Activated naive CD8-positive, alpha-beta T cell treated with anti-CD3 and anti-CD28 coated beads, Interleukin-2, amount 10 ng/mL, durations not matched to agents 7 days and 5 days (primary cell): ENCODE measurements around the gene SORCS2. TPM values are rescaled to one million over a fixed set of nuclear protein-coding genes. Genes with fewer than 3 reads are reported as not detected.

Experiments used
- ATAC-seq: fragments of 150-1000 bp; cut with Tn5 transposase; one replicate; pipeline ENCODE4 v1.10.0; 2021; ENCODE audit warnings: low read depth, moderate library complexity
- POLR2A ChIA-PET: fragments of 350-600 bp; sonication (Branson Sonifier 250); formaldehyde crosslinking; loops from one replicate; lab custom pipeline; 2021; ENCODE audit warnings: antibody characterized with exemption; lab: Charles Lee
- DNase-seq: peaks from one replicate; pipeline ENCODE4 v3.0.0; 2021
- H3K27ac Mint-ChIP-seq: one replicate; pipeline ENCODE4 v1.8.0; 2022; ENCODE audit warnings: mild to moderate bottlenecking, mixed read lengths
- H3K27me3 Mint-ChIP-seq: one replicate; pipeline ENCODE4 v1.8.0; 2022; ENCODE audit warnings: mild to moderate bottlenecking, moderate library complexity, mixed read lengths
- H3K36me3 Mint-ChIP-seq: one replicate; pipeline ENCODE4 v1.8.0; 2021; ENCODE audit warnings: mild to moderate bottlenecking, mixed read lengths
- H3K4me1 Mint-ChIP-seq: one replicate; pipeline ENCODE4 v1.8.0; 2021; ENCODE audit warnings: mixed read lengths
- H3K4me3 Mint-ChIP-seq: one replicate; pipeline ENCODE4 v1.8.0; 2022; ENCODE audit warnings: mild to moderate bottlenecking, moderate library complexity, mixed read lengths
- H3K9me3 Mint-ChIP-seq: one replicate; pipeline ENCODE4 v1.8.0; 2021; ENCODE audit warnings: mixed read lengths
- total RNA-seq, 2 experiments: library from RNA; stranded (reverse); gene quantifications; one replicate each; pipeline ENCODE4 v1.2.3, GENCODE V29; 2021

SORCS2 gene
- total RNA-seq, 2 experiments from 2014 or later = not detected

- no peaks in the 10 kb centered on the region for H3K4me1 Mint-ChIP-seq
- no peaks in the 10 kb centered on the region for H3K9me3 Mint-ChIP-seq
- H3K27me3 Mint-ChIP-seq = no peaks in the 10 kb centered on the region
- ATAC-seq (no peak), DNase-seq (no peak)
- H3K27ac Mint-ChIP-seq = no peak overlapping the region
- POLR2A ChIA-PET = no interaction called here
- no peaks in the 10 kb centered on the region for H3K36me3 Mint-ChIP-seq
- no peak overlapping the region for H3K4me3 Mint-ChIP-seq
Observed at GRCh38 chr4:7710126-7710525, 517.8 kb downstream of the SORCS2 start.

- Mint-ChIP-seq H3K4me1 (no peaks in the 10 kb centered on the region), H3K9me3 (no peaks in the 10 kb centered on the region), H3K36me3 (no peaks in the 10 kb centered on the region), H3K4me3 (no peak overlapping the region), H3K27me3 (no peaks in the 10 kb centered on the region), H3K27ac (no peak overlapping the region)
- DNase-seq = no peak
- no peak for ATAC-seq
- POLR2A ChIA-PET = no interaction called here
Observed at GRCh38 chr4:7710576-7711306, 518.4 kb downstream of the SORCS2 start.

GRCh38 chr4:7711307-7711963 is 519.1 kb downstream of the SORCS2 start:
- POLR2A ChIA-PET = no interaction called here
- Mint-ChIP-seq H3K36me3 (no peaks in the 10 kb centered on the region), H3K9me3 (no peaks in the 10 kb centered on the region), H3K27ac (no peak overlapping the region), H3K4me3 (no peak overlapping the region), H3K4me1 (no peaks in the 10 kb centered on the region), H3K27me3 (no peaks in the 10 kb centered on the region)
- ATAC-seq (no peak), DNase-seq (no peak)

DNA sequence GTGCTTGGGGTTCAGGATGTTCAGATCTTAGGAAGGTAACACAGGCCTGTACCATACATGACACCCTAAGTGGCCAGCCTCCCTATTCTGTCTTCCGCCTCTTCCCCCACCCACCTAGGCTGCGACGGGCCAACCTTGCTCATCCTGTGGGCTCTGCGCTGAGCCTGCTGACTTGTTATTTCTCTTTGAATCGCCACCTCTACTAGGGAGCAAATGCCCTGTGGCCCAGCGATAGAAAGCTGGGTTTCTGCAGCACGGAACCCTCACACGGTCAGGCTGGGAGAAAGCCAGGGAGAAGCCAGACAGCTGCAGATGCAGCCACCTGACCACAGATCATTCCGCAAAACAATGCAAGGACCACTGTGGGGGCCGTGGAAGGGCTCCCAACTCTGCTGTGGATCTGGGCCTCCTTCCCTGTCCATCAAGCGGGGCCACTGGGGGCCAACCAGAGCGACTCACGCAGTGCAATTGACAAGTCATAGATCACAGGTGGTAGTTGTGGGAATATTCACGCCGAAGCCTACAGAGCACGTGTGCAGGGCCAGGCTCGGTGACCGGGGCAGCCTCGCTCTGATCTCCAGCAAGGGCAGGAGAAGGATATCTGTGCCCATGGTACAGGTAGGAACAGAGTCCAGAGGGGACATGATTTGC is 519.8 kb downstream of the SORCS2 start:
- ATAC-seq = no peak
- no peak for DNase-seq
- POLR2A ChIA-PET = no interaction called here
- no peak overlapping the region for H3K27ac Mint-ChIP-seq
- no peaks in the 10 kb centered on the region for H3K4me1 Mint-ChIP-seq
- H3K27me3 Mint-ChIP-seq = no peaks in the 10 kb centered on the region
- no peaks in the 10 kb centered on the region for H3K36me3 Mint-ChIP-seq
- no peak overlapping the region for H3K4me3 Mint-ChIP-seq
- H3K9me3 Mint-ChIP-seq = no peaks in the 10 kb centered on the region

GRCh38 chr4:7713757-7714156 is 521.4 kb downstream of the SORCS2 start:
- no peak overlapping the region for H3K27ac Mint-ChIP-seq
- POLR2A ChIA-PET = no interaction called here
- H3K9me3 Mint-ChIP-seq = no peaks in the 10 kb centered on the region
- H3K36me3 Mint-ChIP-seq = no peaks in the 10 kb centered on the region
- ATAC-seq = no peak
- no peak overlapping the region for H3K4me3 Mint-ChIP-seq
- peaks cover 3% of the 10 kb centered on the region for H3K27me3 Mint-ChIP-seq
- DNase-seq = no peak
- no peaks in the 10 kb centered on the region for H3K4me1 Mint-ChIP-seq

DNA sequence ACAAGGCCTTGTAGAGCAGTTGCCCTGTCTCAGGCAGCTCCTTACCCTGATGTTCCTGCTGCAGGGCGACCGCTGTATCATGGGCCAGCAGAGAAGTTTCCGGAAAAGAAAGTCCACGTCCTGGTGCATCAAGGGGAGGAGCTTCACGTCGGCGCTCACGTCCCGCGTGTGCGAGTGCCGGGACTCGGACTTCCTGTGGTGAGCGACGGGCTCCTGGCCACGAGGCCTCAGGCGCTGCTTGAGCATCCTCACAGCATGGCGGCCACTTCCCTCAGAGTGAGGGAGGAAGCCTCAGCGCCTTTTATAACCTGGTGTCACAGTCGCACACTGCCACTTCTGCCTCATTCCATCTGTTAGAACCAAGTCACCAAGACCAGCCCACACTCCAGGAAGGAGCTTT is 521.8 kb downstream of the SORCS2 start:
- Mint-ChIP-seq H3K27ac (no peak overlapping the region), H3K9me3 (no peaks in the 10 kb centered on the region), H3K36me3 (no peaks in the 10 kb centered on the region), H3K4me1 (no peaks in the 10 kb centered on the region), H3K4me3 (no peak overlapping the region), H3K27me3 (peaks cover 3% of the 10 kb centered on the region)
- DNase-seq (no peak), ATAC-seq (no peak)
- POLR2A ChIA-PET = no interaction called here

DNA sequence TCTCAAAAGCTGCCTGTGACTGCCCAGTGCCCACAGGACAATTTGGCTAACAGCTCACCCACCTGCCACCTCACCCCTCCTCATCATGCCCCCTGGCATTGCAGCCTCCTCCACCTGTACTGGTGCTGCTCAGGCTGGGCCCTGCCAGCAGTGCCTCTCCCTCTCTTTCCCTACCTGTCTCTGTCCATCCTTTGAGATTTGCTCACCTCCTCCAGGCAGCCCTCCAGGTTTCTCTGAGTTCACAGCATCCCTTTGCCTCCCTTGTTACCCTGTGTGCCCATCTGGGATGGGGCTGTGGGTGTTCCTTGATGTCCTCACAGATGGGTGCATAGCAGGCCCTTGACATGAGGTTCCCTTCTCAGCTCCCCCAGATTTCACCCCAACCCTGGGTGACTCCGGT is 522.4 kb downstream of the SORCS2 start:
- no peak overlapping the region for H3K4me3 Mint-ChIP-seq
- DNase-seq (no peak), ATAC-seq (no peak)
- no peaks in the 10 kb centered on the region for H3K9me3 Mint-ChIP-seq
- H3K36me3 Mint-ChIP-seq = no peaks in the 10 kb centered on the region
- POLR2A ChIA-PET = no interaction called here
- no peak overlapping the region for H3K27ac Mint-ChIP-seq
- no peaks in the 10 kb centered on the region for H3K4me1 Mint-ChIP-seq
- peaks cover 3% of the 10 kb centered on the region for H3K27me3 Mint-ChIP-seq

DNA sequence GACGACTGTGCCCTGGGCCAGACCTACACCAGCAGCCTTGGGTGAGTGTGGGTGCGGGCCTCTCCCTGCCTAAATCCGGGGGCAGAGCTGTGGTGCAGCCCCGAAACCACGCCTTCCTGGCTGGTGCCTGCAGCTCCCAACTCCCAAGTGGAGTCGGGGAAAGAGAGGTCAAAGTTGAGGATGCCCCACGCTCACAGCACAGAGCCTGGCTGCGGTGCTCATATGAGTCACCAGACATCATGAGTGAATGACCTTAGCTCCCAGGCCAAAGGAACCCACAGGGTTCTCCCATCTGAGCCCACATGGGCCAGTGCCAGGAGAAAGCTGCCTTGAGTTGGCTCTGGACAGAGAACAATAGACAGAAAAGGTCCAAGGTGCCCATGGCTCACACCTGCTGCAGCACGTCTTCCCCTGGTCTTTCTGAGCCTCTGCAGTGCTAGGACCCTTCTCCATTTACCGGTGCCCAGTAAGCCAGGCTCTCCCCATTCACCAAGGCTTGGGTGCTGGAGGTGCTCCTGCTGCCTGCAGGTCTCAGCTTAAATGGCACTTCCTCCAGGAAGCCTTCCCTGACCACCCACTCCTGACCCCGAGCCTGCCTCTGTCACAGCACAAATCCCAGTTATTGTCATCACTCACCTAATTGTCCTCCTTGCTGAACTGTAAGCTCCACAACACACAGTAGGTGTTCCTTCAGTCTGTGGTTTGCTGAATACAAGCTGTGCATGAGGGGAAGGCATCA is 523.1 kb downstream of the SORCS2 start:
- H3K27ac Mint-ChIP-seq = no peak overlapping the region
- DNase-seq (no peak), ATAC-seq (no peak)
- H3K4me3 Mint-ChIP-seq = no peak overlapping the region
- H3K36me3 Mint-ChIP-seq = no peaks in the 10 kb centered on the region
- peaks cover 5% of the 10 kb centered on the region for H3K27me3 Mint-ChIP-seq
- POLR2A ChIA-PET = no interaction called here
- no peaks in the 10 kb centered on the region for H3K9me3 Mint-ChIP-seq
- no peaks in the 10 kb centered on the region for H3K4me1 Mint-ChIP-seq

- Mint-ChIP-seq H3K4me1 (no peaks in the 10 kb centered on the region), H3K4me3 (no peak overlapping the region), H3K27ac (no peak overlapping the region), H3K9me3 (no peaks in the 10 kb centered on the region), H3K27me3 (peaks cover 6% of the 10 kb centered on the region), H3K36me3 (no peaks in the 10 kb centered on the region)
- POLR2A ChIA-PET = no interaction called here
- DNase-seq (no peak), ATAC-seq (no peak)
Observed at GRCh38 chr4:7716010-7716721, 523.8 kb downstream of the SORCS2 start.

GRCh38 chr4:7717161-7717560 is 524.8 kb downstream of the SORCS2 start:
- POLR2A ChIA-PET = no interaction called here
- Mint-ChIP-seq H3K27ac (no peak overlapping the region), H3K9me3 (no peaks in the 10 kb centered on the region), H3K27me3 (peaks cover 6% of the 10 kb centered on the region), H3K36me3 (no peaks in the 10 kb centered on the region), H3K4me3 (no peak overlapping the region), H3K4me1 (no peaks in the 10 kb centered on the region)
- no peak for ATAC-seq
- DNase-seq = no peak

DNA sequence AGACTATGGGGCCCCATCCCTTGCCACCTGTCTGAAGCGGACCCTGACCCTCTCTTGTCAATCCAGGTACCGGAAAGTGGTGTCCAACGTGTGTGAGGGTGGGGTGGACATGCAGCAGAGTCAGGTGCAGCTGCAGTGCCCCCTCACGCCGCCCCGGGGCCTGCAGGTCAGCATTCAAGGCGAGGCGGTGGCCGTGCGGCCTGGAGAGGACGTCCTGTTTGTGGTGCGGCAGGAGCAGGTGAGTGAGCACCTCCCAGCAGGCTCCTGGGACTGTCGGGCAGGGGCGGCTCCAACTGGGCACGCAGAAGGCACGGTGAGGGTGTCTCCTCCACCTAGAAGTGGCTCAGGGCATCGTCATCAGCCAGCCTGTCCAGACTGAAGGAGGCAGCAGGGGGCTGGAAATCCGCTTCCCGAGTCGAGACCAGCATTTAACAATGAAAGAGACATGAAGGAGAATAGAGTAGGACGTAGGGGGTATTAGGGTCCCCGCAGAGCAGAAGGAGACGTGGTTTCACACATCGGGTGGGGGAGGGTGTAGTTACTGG is 525.7 kb downstream of the SORCS2 start:
- no peak overlapping the region for H3K4me3 Mint-ChIP-seq
- H3K27ac Mint-ChIP-seq = no peak overlapping the region
- H3K4me1 Mint-ChIP-seq = no peaks in the 10 kb centered on the region
- POLR2A ChIA-PET = no interaction called here
- DNase-seq = no peak
- H3K27me3 Mint-ChIP-seq = peaks cover 9% of the 10 kb centered on the region
- no peaks in the 10 kb centered on the region for H3K9me3 Mint-ChIP-seq
- no peaks in the 10 kb centered on the region for H3K36me3 Mint-ChIP-seq
- ATAC-seq = no peak

DNA sequence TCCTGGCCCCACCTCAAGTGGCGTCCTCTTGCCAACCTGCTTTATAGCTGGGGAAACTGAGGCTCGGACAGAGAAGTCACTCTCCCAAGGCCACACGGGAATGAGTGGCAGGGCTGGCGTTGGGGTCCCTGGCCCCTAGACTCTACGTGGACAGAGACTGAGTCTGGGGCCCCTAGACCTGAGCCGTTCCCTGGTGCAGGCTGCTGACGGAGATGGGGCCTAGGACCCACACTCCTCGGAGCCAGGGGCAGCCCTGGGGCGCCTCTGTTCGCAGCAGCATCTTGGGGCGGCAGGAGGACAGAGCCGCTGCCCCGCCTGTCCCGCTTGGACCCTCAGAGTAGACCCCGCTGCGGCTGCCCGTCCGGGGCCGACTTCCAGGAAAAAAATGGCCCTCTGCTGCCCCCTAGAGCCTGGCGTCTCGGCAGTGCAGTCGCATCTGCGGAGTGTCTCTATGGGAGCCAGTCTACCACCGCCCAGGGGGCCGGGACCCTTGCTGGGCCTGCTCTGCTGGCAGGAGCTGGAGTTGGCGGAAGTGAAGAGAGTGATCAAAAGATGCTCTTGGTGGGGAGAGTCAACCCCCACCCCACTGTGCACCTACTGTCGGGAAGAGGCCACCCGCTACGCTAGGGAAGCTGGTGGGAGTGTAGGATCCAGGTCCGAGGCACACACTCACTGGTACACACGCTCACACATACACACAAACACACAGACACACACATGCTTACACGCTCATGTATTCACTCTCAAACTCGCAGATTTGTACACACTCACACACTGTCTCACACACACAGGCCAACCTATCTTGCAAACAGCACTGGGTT is 527.2 kb downstream of the SORCS2 start:
- POLR2A ChIA-PET = no interaction called here
- Mint-ChIP-seq H3K9me3 (peaks cover 7% of the 10 kb centered on the region), H3K4me3 (no peak overlapping the region), H3K36me3 (no peaks in the 10 kb centered on the region), H3K27ac (no peak overlapping the region), H3K27me3 (peaks cover 9% of the 10 kb centered on the region), H3K4me1 (no peaks in the 10 kb centered on the region)
- ATAC-seq (peak; percentile 61), DNase-seq (peak; percentile 72)
